Stimulated activated CD8-positive, alpha-beta memory T cell treated with anti-CD3 and anti-CD28 coated beads, Interleukin-15, amount 100 ng/mL, for 1 hour (primary cell): ENCODE measurements around the gene CRACR2B.

ENCODE experiments used
- DNase-seq: peaks from one replicate; pipeline ENCODE4 v3.0.0-alpha.2; 2020; ENCODE audit warnings: low read depth

Gene CRACR2B

DNA sequence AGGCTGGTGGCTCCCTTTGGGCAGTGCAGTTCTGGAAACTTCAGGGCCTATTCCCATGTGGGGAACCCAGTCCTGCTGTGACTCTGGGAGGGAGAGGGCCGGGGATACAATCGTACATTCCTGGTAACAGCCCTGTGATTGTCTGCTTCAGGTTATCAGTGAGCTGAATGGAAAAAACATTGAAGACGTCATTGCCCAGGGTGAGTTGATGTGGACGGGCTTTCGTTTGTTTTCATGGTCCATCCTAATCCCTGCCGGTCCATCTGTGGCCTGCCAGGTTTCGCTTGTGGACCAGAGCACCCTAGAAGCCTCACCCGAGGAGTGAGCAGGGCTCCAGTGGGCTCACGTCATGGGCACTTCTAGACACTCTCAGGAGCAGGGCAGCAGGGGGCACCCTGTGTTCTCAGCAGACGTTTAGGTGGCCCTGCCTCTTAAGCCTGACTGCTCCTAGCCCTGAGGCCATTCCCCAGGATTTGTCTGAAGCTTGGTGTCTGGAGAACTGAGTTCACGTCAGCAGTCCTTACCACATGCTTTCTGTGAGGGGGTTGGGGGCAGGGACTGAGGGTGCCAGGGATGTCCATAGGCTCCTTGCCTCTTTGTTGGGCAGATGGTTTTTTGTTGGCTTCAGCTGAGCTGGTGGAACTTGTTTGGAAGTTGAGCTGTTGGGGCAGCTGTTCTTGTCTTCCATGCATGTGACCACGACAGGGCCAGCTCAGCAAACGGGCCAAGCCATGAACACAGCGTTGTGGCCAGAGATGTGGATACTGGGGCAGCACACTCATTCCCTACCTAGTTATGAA lies 16.1 kb upstream of the CRACR2B start:
- no peak for DNase-seq

DNA sequence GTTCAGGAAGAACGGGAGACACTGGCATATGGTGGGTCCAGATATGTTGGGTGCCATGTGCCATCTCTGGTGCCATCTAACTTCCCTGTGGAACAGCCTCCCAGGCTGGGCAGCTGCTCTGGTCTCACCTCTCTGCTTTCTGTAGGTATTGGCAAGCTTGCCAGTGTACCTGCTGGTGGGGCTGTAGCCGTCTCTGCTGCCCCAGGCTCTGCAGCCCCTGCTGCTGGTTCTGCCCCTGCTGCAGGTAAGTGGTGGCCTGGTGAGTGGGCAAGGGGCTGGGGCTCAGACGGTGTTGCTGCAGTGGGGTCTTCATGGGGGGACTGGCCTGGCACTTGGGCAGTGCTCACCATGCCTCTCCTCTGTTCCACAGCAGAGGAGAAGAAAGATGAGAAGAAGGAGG lies 15.3 kb upstream of the CRACR2B start:
- DNase-seq = no peak

DNA sequence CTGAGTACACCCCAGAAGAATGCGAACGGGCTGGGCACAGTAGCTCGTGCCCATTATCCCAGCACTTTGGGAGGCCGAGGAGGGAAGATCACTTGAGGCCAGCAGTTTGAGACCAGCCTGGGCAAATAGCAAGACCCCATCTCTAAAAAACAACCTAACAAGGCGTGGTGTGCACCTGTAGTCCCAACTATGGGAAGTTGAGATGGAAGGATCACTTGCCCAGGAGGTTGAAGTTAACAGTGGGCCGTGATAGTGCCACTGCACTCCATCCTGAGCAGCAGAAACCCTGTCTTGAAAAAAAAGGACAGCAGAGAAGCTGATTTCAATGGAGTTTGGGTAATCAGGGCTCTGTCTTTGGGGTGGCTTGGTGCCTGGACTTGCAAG lies 14.7 kb upstream of the CRACR2B start:
- no peak for DNase-seq

DNA sequence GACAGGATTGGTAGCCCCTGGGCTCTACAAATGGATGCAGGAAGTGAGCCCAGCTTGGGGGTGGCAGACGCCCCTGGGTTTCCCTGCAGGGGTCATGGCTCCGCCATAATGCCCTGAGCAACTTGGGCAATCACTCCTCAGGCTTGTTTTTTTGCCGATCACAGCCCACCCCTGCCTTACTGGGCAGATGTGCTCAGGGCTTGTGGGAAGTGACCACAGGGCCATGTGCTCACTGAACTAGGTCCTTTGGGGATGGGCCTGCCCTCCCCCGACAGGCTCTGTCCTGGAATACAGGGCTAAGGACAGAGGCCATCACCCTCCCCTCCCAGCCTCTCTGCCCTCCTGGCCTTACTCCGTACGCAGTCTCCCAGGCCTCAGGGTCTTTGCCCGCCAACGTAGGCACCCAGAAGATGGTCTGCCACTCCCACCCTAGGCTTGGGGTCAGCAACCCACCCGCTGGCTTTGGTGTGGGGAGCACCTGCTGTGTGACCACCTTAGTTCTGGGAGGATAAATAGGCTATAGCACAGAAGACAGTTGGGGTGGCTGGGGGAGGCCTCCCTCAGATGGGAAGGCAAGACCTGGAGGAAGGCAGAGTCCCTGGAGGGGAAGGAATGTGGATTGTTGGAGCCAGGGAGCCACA lies 14.1 kb upstream of the CRACR2B start:
- no peak for DNase-seq

DNA sequence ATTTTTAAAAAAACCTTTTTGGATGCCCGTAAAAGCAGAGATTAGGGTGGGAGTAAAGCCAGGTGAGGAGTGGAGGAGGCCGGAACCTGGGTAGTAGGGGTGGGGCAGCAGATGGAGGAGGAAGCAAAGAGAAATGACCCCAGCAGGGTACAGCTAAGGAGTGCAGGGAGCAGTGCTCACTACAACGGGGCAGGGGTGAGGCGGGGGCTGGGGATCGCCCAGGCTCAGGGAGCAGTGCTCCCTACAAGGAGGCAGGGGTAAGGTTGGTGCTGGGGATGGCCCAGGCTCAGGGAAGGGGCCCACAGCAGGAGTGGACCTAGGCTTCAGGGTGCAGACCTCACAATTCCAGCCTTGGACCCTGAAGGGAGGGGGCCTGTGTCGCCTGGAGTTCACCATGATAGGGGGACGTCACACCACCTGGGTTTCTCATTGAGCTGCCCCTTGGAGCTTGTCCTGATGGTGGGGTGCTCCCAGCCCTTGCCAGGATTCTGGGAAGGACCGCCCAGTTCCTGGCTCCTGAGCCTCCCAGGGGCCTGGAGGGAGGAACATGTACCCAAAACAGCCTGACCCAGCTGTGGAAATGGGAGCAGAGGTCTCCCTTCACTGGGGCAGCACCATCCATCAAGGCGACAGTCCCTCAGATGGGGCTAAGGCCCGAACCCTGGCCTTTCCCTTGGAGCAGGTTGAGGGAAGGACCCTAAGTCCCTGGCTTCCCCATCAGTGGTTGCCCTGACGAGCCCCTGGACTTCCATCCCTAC lies 11.9 kb upstream of the CRACR2B start:
- no peak for DNase-seq

DNA sequence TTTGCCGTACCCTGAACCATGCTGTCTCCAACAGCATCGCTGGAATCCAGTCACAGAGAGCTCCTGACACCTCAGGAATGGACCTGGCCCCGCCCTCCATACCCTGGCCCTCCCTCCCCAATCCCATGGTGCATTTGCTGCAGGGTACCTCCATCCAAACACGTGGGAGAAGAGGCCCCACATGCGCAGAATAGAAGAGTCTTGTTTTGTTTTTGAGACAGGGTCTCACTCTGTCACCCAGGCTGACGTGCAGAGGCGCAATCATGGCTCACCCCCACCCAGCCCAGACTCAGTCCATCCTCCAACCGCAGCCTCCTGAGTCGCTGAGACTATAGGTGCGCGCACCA lies 11.3 kb upstream of the CRACR2B start:
- DNase-seq = no peak

DNA sequence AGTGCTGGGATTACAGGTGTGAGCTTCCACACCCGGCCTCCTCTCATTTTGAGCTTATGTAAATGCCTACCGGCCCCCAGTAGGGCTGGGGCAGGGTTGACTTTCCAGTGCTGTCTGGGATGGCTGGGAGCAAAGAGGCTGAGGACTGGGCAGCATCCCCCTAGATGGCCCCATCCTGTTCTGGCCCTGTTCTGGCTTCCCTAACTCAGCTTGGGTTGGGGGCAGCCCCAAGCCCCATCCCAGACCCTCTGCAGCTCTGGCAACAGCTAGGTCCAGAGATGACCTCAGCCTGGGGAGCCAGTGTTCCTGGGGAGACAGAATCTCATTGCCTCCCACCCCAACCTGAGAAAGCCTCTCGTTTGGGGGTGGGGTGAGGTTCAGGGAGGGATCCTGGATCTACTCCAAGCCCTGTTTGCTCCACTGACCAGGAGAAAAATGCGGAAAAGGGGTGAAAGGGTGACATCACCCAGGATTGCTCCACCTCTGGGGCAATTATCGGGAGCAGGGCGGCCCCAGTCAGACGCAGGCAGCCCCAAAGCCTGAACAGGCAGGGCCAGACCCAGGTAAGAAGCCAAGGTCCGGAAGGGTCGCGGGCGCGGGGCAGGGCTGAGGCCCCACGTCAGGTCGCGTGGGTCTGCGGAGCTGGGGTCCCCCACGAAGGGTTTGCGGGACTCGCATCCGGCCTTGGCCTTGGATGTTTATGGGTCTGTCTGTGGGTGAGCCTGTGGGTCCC lies 9.2 kb upstream of the CRACR2B start, which contains the start of gene PNPLA2:
TSS of gene PNPLA2 (plus strand) at position 519 of the 733 bp plus-strand sequence. CDS start 805 bp downstream, outside the sequence.
- DNase-seq = no peak

DNA sequence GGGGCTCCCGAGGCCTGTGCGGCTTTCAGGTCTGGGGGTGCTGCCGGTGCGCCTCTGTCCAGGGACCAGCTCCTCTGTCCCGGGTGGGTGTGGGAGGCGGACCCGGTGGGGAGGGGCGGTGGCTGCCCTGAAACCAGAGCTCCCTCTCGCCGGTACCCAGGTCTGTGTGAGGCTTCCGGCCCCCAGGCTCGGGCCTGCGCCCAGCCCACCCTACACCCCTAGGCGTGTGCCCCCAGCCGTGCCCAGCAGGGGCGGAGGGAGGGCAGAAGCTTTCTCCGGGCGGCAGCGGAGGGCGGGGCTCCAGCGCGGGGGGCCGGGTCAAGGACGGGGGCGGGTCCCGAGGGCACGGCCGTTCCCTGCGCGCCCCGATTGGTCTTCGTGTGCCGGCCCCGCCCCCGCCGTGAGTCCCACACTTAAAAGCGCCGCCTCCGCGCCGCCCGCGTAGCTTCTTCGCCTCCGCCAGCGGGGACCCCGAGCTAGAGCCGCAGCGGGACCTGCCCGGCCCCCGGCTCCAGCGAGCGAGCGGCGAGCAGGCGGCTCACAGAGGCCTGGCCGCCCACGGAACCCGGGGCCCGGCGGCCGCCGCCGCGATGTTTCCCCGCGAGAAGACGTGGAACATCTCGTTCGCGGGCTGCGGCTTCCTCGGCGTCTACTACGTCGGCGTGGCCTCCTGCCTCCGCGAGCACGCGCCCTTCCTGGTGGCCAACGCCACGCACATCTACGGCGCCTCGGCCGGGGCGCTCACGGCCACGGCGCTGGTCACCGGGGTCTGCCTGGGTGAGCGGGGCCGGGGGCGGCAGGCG lies 8.4 kb upstream of the CRACR2B start:
- peak; percentile 89 for DNase-seq

DNA sequence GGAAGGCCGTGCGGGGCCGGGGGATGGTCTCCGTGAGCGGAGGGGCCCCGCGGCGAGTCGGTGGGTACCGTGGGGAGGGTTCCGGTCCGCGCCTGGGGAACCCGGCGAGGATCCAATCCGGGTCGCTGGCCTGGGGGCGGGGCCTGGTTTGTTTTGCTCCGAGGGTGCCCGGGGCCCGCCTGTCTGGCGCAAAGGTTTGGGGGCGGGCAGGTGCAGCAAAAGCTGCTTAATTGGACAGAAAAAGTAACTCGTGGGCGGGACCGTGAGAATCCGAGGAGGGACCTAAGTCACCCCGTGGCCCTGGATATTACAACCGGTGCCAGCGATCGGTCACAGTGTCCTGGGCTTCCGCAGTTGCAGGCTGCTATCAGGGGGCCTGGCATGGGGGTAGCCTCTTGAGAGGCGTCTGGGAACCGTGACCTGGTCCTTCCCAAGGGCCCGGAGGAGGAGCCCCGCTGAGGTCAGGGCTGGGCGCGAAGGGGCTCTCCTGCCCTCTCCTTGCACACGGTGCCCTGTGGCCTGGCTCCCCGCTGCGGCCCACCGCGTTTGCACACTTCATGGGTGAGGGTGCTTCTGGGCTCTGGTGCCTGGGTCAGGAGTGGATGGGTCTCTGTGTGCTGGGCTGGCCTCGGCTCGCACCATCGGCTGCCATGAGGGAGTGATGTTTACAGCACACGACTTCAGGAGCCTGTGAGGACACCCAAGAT lies 7.6 kb upstream of the CRACR2B start:
- peak; percentile 88 for DNase-seq

DNA sequence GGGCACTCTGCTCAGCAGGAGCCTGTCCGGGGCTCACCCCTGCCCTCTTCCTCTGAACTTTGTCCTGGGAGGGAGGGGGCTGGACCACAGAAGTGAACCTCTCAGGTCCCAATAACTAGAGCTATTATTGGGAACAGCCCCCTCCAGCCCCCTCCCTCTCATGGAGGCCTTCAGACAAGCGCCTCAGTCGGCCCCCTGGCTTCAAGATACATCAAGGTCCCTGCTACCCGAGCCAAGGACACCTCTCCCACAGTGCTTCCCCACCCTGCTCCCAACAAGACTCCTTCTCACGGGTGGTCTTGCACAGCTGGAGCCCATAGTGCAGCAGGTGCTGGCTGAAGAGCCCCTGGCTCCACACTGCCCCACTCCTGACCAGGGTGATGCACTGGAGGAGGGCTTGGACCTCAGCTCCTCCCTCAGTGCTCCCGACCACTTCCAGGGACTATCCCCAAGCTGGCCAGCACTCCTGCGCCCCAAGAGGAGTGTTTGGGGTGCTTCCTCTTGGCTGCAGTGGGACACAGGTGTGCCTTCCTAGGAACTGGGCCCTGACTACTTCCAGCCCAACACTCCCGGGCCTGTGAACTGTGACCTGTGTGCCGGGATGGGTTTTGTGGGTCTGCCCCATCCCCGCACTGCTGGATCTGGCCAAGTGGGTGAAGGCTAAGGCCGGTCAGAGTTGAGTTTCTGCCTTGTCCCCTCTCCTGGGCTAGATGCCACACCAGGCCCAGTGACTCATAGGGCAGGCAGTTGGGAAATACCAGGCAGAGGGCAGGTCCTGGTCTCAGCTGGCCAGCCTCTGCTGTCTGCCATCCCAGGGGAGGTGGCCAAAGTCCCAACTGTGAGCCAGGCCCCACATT lies 6.8 kb upstream of the CRACR2B start:
- no peak for DNase-seq

DNA sequence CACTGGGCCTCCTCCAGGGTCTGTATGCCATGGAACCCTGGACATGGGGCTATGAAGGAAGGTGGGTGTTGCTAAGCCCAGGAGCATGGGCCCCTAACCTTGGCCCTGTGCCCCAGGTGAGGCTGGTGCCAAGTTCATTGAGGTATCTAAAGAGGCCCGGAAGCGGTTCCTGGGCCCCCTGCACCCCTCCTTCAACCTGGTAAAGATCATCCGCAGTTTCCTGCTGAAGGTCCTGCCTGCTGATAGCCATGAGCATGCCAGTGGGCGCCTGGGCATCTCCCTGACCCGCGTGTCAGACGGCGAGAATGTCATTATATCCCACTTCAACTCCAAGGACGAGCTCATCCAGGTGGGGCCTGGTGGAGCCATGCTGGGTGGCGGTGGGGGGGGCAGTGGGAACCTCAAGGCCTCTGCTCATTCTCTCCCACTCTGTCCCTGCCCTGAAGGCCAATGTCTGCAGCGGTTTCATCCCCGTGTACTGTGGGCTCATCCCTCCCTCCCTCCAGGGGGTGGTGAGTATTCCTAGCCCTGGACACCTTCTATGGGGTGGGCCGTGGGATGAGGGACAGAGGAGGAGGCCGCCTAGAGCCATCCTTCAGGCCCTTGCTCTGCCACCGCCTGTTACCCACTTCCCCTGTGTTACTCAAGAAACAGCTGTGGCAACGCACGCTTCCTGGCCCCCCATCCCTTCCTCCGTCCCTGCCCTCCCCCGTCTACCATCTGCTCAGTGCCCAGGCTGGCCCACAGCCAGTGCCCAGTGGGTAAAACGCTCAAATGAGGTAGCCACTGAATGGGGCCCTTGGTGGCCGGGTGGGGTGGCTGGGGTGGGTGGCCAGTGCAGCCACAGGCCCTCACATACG lies 6.0 kb upstream of the CRACR2B start:
- DNase-seq = no peak

DNA sequence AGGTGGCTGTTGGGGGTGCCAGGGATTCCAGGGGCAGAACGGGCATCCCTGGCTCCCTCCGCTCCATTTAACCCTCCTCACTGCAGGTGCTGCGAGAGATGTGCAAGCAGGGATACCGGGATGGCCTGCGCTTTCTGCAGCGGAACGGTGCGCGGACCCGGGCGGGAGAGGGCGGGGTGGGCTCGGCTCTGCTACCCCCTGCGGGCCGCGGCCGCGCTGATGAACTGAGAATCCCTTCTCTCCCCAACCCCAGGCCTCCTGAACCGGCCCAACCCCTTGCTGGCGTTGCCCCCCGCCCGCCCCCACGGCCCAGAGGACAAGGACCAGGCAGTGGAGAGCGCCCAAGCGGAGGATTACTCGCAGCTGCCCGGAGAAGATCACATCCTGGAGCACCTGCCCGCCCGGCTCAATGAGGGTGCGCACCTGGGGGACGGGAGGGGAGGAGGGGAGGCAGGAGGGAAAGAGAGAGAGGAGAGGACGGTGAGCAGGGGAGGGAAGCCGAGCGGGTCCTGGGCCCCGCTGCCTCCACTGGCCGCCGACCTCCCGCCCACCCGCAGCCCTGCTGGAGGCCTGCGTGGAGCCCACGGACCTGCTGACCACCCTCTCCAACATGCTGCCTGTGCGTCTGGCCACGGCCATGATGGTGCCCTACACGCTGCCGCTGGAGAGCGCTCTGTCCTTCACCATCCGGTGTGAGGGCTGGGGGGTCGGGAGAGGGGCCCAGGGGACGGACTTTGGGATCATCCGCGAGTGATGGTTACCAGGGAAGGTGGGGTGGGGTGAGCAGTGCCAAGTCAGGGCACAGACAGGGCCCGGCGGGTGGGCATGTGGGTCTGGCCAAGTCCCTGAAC lies 4.1 kb upstream of the CRACR2B start:
- DNase-seq = no peak

DNA sequence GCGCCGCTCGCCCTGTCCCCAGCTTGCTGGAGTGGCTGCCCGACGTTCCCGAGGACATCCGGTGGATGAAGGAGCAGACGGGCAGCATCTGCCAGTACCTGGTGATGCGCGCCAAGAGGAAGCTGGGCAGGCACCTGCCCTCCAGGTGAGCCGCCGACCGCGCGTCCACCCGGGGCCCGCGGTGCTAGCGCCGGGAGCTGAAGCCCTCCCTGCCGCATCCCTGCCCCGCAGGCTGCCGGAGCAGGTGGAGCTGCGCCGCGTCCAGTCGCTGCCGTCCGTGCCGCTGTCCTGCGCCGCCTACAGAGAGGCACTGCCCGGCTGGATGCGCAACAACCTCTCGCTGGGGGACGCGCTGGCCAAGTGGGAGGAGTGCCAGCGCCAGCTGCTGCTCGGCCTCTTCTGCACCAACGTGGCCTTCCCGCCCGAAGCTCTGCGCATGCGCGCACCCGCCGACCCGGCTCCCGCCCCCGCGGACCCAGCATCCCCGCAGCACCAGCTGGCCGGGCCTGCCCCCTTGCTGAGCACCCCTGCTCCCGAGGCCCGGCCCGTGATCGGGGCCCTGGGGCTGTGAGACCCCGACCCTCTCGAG lies 3.3 kb upstream of the CRACR2B start:
- DNase-seq = no peak

DNA sequence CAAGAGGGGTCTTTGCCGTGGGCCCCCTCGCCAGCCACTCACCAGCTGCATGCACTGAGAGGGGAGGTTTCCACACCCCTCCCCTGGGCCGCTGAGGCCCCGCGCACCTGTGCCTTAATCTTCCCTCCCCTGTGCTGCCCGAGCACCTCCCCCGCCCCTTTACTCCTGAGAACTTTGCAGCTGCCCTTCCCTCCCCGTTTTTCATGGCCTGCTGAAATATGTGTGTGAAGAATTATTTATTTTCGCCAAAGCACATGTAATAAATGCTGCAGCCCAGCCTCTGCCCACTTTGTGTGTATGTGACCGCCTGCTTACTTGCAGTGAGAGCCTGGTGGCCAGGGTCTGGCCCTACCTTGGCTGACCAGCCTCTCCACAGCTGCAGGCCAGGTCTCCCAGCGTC lies 2.8 kb upstream of the CRACR2B start:
- no peak for DNase-seq

DNA sequence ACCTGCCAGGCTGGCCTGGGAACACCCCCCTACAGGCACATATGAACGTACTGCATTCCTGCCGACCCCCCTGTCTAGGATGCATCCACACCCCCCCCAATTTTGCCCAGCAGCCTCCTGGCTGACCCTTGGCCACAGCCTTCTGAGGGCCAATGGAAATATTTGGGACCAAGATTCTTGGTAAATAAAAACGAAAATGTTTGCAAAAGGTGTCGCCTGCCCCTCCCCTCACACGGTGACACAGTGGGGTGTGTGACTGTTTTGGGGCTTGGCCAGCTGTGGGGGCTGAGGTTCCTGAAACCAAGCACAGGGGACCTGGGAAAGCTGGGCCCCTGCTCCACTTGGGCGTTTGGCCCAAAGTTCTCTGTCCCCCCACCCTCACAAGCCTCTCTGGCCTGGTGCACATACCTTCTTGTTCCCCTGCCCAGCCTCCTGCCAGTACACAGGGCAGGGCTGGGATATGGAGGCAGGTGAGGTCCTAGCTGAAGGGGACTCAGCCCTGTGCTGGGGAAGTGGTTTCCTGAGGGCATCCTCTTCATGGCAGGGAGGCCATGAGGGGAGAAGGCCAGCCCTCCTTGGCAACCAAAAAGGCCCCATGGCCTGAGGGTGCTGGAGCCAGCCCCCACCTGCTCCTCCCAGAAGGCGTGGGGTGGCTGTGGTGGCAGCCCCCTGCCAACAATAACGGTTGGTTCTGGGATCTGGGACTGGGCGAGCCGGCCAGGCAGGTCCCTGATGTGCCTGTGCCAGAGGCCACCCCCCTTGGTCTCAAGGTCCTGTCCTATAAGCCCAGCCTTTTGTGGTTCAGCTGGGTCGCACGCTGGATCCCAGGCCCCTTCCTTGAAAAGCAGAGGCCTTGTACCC lies 2.1 kb upstream of the CRACR2B start:
- no peak for DNase-seq

DNA sequence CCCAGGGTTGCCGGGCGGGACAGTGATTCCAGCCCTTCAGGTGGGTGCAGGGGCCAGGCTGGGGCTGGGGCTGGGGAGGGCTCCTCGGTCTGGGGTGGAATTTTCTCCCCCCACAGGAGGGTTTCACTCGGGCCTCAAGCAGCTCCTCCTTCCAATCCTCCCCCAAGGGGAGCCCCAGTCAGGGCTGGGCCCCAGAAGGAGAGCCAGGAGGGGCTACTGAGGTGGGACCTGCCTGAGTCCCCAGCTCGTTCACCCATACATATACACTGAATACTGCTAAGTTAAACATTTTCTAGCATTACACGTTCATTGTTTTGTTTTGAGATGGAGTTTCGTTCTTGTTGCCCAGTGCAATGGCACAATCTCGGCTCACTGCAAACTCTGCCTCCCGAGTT lies 1.5 kb upstream of the CRACR2B start:
- no peak for DNase-seq

DNA sequence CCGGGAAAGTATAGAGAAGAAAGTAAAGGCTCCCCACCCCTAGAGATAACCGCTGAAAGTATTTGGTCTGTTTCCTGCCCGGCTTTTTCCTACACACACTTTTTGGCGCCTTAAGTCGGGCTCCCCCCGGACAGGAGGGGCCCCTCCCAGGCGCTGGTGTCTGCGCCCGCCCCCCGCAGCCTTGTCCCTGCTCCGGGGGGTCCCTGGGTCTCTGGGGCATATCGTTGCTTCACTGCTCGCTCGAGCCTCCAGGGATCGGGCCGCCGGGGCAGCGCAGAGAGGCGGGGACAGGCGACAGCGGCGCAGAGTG lies 928 bp upstream of the CRACR2B start:
- no peak for DNase-seq
